Fibroblast of upper back skin (primary cell): ENCODE measurements around the gene ADCK2.
A peak's percentile ranks its signal among the peaks of the same experiment; 100 is the strongest.
"Not testable (repeated sequence)": the region's sequence is repeated elsewhere in the genome, so short reads cannot be mapped to it uniquely, and the experiment has no call there.

Experiments
- DNase-seq: peaks from one replicate; pipeline ENCODE4 v3.0.0-alpha.2; 2013

Gene ADCK2

GRCh38 chr7:140696680-140697446 lies 24.1 kb downstream of the ADCK2 start, which contains the start of gene NDUFB2:
Gene NDUFB2 (plus strand): TSS chr7:140696708. CDS start chr7:140696745, 37 bp downstream.
- peak; percentile 72 for DNase-seq

GRCh38 chr7:140697447-140698143 lies 24.9 kb downstream of the ADCK2 start:
- DNase-seq, result peak; percentile 34

- no peak for DNase-seq
These were observed 25.7 kb downstream of the ADCK2 start for GRCh38 chr7:140698477-140698876.

- DNase-seq, result no peak
These were observed 30.0 kb downstream of the ADCK2 start for GRCh38 chr7:140702774-140703173.

GRCh38 chr7:140704205-140704604 lies 31.5 kb downstream of the ADCK2 start:
- no peak for DNase-seq

- no peak for DNase-seq
These were observed 34.4 kb downstream of the ADCK2 start for GRCh38 chr7:140707132-140707531.

- DNase-seq, result not testable (repeated sequence)
These were observed 36.0 kb downstream of the ADCK2 start for GRCh38 chr7:140708764-140709163.

GRCh38 chr7:140712392-140712791 lies 39.6 kb downstream of the ADCK2 start:
- not testable (repeated sequence) for DNase-seq

GRCh38 chr7:140714331-140715040 lies 41.7 kb downstream of the ADCK2 start:
- no peak for DNase-seq

- peak; percentile 25 for DNase-seq
These were observed 47.0 kb downstream of the ADCK2 start for GRCh38 chr7:140719721-140720120.

GRCh38 chr7:140722254-140722653 lies 49.5 kb downstream of the ADCK2 start:
- no peak for DNase-seq

GRCh38 chr7:140723006-140723405 lies 50.3 kb downstream of the ADCK2 start:
- no peak for DNase-seq

- DNase-seq, result no peak
These were observed 50.8 kb downstream of the ADCK2 start for GRCh38 chr7:140723574-140723973.

GRCh38 chr7:140724706-140725105 lies 52.0 kb downstream of the ADCK2 start:
- no peak for DNase-seq

GRCh38 chr7:140726281-140726680 lies 53.5 kb downstream of the ADCK2 start:
- DNase-seq, result peak; percentile 7

GRCh38 chr7:140732416-140732815 lies 59.7 kb downstream of the ADCK2 start:
- DNase-seq, result no peak

- DNase-seq, result no peak
These were observed 61.4 kb downstream of the ADCK2 start for GRCh38 chr7:140734096-140734495.

- no peak for DNase-seq
These were observed 62.0 kb downstream of the ADCK2 start for GRCh38 chr7:140734729-140735128.

GRCh38 chr7:140738280-140738679 lies 65.5 kb downstream of the ADCK2 start:
- no peak for DNase-seq

- not testable (repeated sequence) for DNase-seq
These were observed 70.5 kb downstream of the ADCK2 start for GRCh38 chr7:140743255-140743654.

- no peak for DNase-seq
These were observed 71.3 kb downstream of the ADCK2 start for GRCh38 chr7:140744005-140744404.
